CD4-positive, alpha-beta T cell treated with Interleukin-10 for 1 hour (primary cell): ENCODE results near the gene LRIG1.

ENCODE experiments used
- DNase-seq: peaks from one replicate; pipeline ENCODE4 v3.0.0-alpha.2; 2020

The LRIG1 gene

GRCh38 chr3:66485291-66485968 is 15.4 kb downstream of the LRIG1 start:
- DNase-seq = no peak

- no peak for DNase-seq
These were observed 16.5 kb downstream of the LRIG1 start for GRCh38 chr3:66484106-66484844.

GRCh38 chr3:66483409-66483906 is 17.4 kb downstream of the LRIG1 start:
- no peak for DNase-seq

GRCh38 chr3:66483006-66483405 is 17.8 kb downstream of the LRIG1 start:
- no peak for DNase-seq

- no peak for DNase-seq
These were observed 18.8 kb downstream of the LRIG1 start for GRCh38 chr3:66482018-66482404.

GRCh38 chr3:66481071-66482017 is 19.5 kb downstream of the LRIG1 start:
- DNase-seq = no peak

GRCh38 chr3:66480666-66481065 is 20.2 kb downstream of the LRIG1 start:
- DNase-seq = peak; percentile 66

DNA sequence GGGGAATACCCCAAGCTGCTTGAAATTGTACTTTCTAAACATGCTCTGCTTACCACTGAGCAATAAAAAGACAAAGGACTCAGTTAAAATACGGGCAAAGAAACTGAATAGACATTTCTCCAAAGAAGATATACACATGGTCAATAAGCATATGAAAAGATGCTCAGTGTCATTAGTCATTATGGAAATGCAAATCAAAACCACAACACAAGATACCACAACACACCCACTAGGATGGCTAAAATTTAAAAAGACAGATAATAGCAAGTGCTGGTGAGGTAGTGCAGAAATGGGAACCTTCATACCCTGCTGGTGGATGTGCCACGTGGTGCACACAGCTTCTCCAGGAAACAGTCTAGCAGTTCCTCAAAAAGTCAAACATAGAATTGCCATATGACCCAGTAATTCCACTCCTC is 21.3 kb downstream of the LRIG1 start:
- DNase-seq = no peak

- no peak for DNase-seq
These were observed 21.9 kb downstream of the LRIG1 start for GRCh38 chr3:66478960-66479359.

GRCh38 chr3:66477856-66478255 is 23.0 kb downstream of the LRIG1 start:
- DNase-seq = no peak

GRCh38 chr3:66476852-66477381 is 23.9 kb downstream of the LRIG1 start:
- no peak for DNase-seq

DNA sequence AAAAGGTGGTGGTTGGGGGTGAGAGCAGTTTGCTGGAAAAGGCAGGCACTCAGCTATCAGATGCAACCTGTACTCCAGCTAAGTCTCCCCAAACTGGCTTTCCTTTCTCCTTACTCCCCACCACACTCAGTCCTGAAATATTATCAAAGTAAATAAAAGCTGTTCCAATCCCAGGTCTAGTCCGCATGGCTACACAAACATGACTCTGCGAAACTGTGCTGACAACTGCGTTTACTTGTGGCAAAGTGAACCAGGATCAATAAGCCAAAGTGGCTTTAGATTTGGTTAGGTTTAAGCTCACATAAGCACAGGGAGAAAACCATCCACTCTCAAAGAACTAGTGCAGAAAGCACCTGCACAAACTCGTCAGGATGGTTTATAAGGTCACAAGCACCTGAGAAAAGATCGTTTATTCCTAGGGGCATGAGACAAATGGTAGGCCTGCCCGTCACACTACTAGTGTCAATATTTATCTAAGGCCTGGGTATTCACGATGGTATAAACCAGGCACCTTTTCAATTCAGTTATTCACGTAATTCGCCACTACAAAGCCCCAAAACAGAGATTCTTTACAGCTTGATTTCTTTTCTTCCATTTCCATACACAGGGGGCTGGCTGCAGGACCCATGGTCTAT is 25.3 kb downstream of the LRIG1 start:
- DNase-seq = no peak

DNA sequence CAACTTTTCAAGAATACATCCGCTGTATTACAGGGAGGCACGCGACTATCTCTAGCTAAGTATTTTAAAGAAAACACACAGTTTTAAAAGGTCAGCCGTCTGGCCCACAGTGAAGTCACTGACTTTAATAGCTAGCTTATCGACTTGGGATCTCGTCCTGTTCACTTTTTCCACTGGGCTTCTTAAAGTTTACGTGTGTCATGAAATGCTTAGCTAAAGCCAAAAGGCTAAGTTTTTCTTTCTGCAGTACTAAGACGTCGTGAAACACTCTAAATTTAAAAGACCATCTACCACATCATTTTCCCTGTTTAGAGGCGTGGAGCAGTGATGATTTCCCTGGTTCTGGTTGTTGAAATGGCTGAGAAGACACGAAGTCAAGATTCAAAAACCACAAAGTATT is 27.1 kb downstream of the LRIG1 start:
- DNase-seq = no peak

- DNase-seq = no peak
These were observed 27.6 kb downstream of the LRIG1 start for GRCh38 chr3:66473181-66473580.

- DNase-seq = no peak
These were observed 28.3 kb downstream of the LRIG1 start for GRCh38 chr3:66472313-66473134.

- no peak for DNase-seq
These were observed 29.7 kb downstream of the LRIG1 start for GRCh38 chr3:66470956-66471686.

GRCh38 chr3:66470285-66470684 is 30.5 kb downstream of the LRIG1 start:
- no peak for DNase-seq

GRCh38 chr3:66469220-66469640 is 31.6 kb downstream of the LRIG1 start:
- DNase-seq = no peak

GRCh38 chr3:66467996-66468735 is 32.7 kb downstream of the LRIG1 start:
- DNase-seq = no peak
